GM13977 (cell line): ENCODE measurements around the gene BMPER.

ENCODE experiments used
- DNase-seq: peaks from one replicate; pipeline ENCODE4 v3.0.0; 2012; ENCODE audit warnings: low spot score
- CTCF ChIP-seq: IDR thresholded peaks from 2 replicates; pipeline ENCODE4 v1.5.1; 2012; ENCODE audit warnings: mild to moderate bottlenecking, control low read depth; ENCODE audit not compliant: insufficient read depth; ENCODE audit errors: extremely low read depth, missing control alignments
- in situ Hi-C: fragments of 300-500 bp; cut with MboI; formaldehyde crosslinking; loops from one replicate; pipeline ENCODE4 v1.12.0; 2022; ENCODE audit warnings: low sequenced_read_pairs, low pct_unique_long_range_greater_than_20kb, mixed read lengths, inconsistent platforms; ENCODE audit not compliant: unreplicated experiment

The BMPER gene

GRCh38 chr7:33907625-33908024, 2.3 kb downstream of the BMPER start:
- DNase-seq, result no peak

GRCh38 chr7:33909318-33909717, 4.0 kb downstream of the BMPER start:
- DNase-seq, result no peak
- no peak for TF ChIP-seq CTCF
- in situ Hi-C loops, result no loop called here

More at GRCh38 chr7:33907625-33908024, 2.3 kb downstream of the BMPER start:
- TF ChIP-seq CTCF, result no peak
- in situ Hi-C loops, result no loop called here

GRCh38 chr7:33909755-33910154, 4.4 kb downstream of the BMPER start:
- DNase-seq, result no peak
- TF ChIP-seq CTCF, result no peak
- in situ Hi-C loops, result no loop called here

GRCh38 chr7:33910756-33911155, 5.4 kb downstream of the BMPER start:
- no peak for DNase-seq
- no peak for TF ChIP-seq CTCF
- in situ Hi-C loops, result no loop called here

- DNase-seq, result no peak
- no peak for TF ChIP-seq CTCF
- in situ Hi-C loops, result no loop called here
These were observed 11.2 kb downstream of the BMPER start for GRCh38 chr7:33916357-33917081.

- in situ Hi-C loops, result no loop called here
- TF ChIP-seq CTCF, result no peak
These were observed 12.3 kb downstream of the BMPER start for GRCh38 chr7:33917661-33918060.

More at GRCh38 chr7:33917661-33918060, 12.3 kb downstream of the BMPER start:
- DNase-seq, result no peak
